Right kidney (tissue), 9 donors: ENCODE measurements around the gene GYPE.
"Not testable (repeated sequence)": the region's sequence is repeated elsewhere in the genome, so short reads cannot be mapped to it uniquely, and the experiment has no call there.

Source experiments
- DNase-seq: peaks from one replicate; pipeline ENCODE4 v3.0.0-alpha.2; 2016
- long read RNA-seq, 8 donors: transcript quantifications; one replicate each; lab custom pipeline, GENCODE V29; 2026

GYPE gene
- long read RNA-seq, donor 1 = 0 reads
- long read RNA-seq, donor 2 = 0 reads
- long read RNA-seq, donor 3 = 0 reads
- long read RNA-seq, donor 4 = 0 reads
- long read RNA-seq, donor 5 = 0 reads
- long read RNA-seq, donor 6 = 0 reads
- long read RNA-seq, donor 7 = 0 reads
- long read RNA-seq, donor 8, partial matches to known transcripts = 0 of 1 reads
- long read RNA-seq, donor 8, other reads (novel, unspliced or antisense) = 0 of 1 reads

DNA sequence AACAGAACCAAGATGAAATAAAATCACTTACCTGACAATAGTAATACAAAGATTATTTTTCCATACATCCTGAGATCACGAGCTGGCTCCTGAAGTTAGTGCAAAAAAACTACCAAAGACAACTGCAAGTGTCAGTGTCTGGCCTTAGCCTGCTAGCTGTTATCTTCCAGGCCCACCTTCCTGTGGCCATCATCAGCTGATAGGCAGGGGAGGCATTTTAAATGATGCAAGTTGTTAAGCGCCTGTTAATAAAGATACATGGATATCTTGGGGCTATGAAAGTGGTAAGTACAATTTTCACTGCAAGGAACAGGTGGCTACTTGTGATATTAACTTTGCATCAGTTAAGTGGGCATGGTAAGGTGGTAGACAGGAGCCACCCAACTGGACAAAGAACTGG is at the start of gene GYPE:
Gene GYPE, minus strand, starts transcription at position 120 of the 400 bp plus-strand sequence. Its CDS starts 52 bp downstream, at position 68.
- not testable (repeated sequence) for DNase-seq

DNA sequence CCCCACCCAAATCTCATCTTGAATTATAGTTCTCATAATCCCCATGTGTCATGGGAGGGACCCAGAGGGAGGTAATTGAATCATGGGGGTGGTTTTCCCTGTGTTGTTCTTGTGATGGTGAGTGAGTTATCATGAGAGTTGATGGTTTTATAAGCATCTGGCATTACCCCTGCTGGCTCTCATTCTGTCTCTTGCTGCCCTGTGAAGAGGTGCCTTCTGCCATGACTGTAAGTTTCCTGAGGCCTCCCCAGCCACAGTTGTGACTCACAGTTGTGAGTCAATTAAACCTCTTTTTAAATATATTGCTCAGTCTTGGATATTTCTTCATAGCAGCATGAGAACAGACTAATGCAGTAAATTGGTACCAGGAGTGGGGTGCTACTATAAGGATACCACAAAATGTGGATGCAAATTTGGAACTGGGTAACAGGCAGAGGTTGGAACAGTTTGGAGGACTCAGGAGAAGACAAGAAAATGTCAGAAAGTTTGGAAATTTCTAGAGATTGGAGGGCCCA is 46.2 kb upstream of the GYPE start:
- DNase-seq = not testable (repeated sequence)

DNA sequence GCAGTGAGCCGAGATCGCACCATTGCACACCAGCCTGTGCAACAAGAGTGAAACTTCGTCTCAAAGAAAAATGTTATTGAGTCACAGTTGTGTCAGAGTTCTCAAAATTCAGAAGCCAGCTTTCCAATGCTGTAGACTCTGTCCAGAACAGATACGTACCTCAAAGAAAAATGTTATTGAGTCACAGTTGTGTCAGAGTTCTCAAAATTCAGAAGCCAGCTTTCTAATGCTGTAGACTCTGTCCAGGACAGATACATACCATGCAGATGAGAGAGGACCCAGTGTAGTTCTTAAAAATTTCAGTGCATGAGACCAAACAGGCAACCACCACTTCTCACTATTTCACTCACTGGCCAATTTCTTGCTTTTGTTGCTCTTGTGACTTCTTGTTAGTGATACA is 45.6 kb upstream of the GYPE start:
- not testable (repeated sequence) for DNase-seq

DNA sequence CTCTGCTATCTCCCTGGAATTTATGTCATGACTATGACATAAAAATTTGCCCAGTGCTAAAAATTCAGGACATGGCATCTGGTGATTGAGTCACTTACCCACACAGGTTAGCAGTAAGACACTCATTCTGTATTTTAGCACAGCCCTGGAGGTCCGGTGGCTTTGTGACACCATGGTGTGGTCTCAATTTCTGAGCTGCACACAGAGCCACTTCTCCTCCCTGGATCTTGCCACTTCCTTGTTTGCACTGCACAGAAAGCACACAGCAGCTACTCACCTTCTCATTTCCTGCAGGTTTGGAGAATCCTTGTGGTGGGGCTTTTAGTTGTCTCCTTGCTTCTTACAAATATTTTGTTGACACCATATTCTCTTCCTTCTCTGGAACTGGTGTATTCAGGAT is 44.8 kb upstream of the GYPE start:
- DNase-seq = not testable (repeated sequence)

DNA sequence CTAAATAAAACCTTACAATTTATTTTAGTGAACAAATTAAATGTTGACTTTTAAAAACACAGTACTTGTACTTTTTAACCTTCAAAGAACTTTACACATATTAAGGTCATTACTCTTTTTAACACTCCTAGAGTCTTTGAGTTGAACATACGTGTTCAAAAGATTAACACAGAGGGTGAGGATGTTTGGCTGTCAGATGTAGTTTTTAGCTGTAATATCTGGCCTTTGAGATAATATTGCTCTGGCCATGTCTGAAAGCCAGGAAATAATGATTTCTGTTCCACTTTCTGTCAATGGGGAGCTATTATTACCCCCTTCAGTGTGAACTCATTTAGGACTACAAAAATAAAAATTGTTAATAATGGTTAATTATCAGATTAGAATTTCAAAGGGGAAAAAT is 42.1 kb upstream of the GYPE start:
- DNase-seq = not testable (repeated sequence)

DNA sequence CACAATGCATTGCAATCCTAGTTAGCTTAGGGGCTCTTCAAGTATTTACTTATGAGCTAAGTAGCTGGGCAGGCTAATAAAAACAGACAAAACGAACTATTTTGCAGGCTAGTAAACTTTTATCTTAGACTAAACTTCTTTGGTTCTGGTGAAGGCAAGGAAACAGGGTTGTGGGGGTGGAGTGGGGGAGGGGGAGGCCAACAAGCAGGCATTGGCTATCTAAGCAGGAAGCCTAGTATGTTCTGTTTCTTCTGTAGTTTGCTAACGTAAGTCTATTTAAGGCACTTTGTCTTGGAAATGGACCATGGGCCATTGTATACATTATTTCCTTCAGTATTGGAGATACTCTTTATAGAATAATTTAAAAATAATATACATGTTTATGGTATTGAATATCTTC is 35.3 kb upstream of the GYPE start:
- DNase-seq = not testable (repeated sequence)

DNA sequence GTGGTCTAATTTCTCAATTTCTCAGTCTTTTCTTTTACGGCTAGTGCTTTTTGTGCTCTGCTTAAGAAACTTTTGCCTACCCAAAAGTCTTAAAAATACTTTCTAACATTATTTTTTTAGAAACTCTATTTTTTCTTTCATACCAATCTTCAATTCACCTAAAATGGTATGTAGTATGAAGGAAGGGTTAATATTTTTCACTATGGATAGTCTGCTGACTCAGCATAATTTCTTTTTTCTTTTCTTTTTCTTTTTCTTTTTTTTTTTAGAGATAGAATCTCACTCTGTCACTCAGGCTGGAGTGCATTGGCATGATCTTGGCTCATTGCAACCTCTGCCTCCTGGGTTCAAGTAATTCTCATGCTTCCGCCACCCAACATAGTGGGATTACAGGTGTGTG is 34.2 kb upstream of the GYPE start:
- DNase-seq = no peak

DNA sequence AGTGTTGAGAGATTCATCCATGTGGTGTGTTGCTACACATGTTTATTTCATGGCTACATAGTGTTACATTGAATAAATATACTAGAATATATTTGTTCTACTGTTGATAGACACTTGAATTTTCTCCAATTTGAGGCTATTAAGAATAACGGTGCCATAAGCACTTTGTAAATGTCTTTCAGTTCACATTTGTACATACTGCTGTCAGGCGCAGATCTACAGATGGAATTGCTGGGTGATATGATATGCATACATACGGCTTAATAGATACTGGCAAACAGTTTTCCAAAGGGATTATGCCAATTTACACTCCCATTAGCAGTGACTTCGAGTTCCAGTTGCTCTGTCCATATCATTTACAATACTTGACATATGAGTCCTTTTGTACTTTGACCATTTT is 33.5 kb upstream of the GYPE start:
- DNase-seq = not testable (repeated sequence)

DNA sequence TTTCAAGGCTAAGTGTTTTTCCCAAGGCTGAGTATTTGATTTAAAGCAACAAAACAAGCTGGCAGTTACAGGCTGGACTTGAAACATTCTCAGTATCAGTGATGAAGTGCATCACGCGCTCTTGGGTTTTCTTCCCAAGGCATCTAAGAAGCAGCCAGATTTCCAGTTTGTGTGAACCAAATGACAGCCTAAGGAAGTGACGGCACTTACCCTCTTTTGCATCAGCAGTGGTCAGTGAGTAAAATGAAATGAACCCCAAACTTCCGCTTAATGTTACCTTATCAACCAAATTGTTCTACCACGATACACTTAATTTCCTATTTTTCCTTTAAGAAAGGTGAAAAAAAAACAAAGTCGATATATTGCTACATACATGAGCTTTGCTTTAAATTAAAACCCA is 15.8 kb upstream of the GYPE start:
- no peak for DNase-seq

DNA sequence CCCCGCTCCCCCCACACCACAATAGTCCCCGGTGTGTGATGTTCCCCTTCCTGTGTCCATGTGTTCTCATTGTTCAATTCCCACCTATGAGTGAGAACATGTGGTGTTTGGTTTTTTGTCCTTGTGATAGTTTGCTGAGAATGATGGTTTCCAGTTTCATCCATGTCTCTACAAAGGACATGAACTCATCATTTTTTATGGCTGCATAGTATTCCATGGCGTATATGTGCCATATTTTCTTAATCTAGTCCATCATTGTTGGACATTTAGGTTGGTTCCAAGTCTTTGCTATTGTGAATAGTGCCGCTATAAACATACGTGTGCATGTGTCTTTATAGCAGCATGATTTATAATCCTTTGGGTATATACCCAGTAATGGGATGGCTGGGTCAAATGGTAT is 11.1 kb upstream of the GYPE start:
- DNase-seq = not testable (repeated sequence)

DNA sequence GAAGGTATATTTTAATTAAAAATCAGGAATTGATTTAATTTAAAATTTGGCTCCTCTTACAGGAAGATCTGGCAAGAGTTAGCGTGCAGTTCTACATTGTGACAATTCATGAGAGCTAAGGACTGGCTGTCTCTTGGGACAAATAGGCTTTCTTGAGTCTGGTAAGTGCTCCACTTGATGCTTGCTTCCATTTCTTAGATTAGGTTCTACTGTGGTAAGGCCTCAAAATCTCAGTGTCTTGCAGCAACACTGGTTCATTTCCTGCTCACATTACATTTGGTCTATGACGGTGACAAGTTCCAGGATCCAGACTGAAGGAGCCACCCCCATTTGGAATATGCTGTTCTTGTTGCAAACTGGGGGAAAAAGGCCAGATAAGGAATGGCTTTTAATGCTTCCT is 7.1 kb upstream of the GYPE start:
- not testable (repeated sequence) for DNase-seq

DNA sequence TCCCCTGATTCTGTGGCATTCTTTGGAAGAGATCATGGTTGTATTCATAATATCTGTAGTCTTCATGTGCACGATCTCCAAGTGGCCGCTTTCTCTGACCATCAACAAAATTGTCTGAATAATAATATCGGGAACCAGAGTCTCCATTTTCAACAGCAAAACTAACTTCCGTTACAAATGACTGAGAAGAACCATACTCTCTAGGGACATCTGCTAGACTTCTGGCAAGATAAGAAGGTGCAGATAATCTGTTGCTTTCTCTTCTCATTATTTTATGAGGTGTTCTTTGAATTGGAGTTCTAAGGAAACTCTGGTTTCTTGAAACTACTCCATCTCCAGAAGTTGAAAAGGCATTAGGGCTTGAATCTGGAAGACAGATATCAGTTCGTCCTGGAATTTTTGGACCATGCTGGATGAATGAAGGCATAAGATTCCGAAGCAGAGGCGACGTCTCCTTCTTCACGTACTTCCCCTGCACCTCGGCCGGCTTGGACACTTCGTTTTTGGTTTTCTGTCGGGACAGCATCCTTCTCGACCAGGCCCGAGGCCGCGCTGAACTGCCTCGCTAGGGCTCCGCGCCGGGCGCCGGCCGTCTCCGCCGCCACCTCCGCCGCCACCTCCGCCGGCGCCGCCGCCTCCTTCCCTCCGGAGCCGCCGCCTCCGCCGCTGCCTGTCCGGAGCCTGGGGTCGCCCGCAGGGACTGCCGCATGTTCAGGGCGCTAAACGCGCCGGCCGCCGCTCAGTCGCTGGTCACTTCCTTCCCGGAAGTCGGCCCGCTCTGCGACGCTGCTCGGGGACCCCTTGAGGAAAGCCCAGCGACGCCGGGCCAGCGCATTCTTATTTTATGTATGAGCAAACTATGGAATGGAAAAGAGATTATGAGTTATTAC is 6.4 kb upstream of the GYPE start:
- peak; percentile 62 for DNase-seq

DNA sequence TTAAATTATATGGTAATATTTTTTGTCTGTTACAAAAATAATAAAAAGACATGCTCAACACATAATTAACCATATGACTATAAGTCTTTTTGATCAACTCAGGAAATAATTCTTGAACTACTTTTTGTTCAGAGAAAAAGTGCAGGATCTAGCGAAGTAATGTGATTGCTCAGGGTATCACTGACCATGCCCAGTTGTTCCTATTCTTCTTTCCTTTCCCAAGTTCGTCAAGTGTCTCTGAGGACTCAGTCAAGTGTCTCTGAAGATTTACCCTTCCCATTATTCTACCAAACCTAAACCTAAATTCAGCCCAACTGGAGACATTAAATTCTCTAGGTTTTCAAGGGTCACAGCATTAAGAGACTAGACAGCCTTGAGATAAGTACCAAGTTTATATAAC is 5.5 kb upstream of the GYPE start:
- not testable (repeated sequence) for DNase-seq

DNA sequence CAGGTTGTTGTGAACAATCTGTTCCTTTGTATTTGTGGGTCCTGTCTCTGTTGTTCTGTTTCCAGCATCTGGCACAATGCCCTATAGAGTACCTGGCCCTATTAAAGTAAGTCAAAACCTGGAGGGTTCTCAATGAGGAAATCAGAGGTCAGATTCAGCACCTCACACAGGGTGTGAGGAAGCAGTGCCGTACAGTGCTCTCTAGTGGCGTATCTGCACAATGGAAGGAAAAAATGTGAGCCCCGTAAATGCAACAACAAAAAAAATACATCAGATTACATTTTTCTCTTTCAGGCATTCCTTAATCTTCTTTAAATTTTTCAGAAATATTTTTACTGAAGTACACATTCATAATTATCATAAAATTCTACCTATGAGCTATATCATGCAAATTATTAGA is 2.5 kb upstream of the GYPE start:
- DNase-seq = not testable (repeated sequence)

DNA sequence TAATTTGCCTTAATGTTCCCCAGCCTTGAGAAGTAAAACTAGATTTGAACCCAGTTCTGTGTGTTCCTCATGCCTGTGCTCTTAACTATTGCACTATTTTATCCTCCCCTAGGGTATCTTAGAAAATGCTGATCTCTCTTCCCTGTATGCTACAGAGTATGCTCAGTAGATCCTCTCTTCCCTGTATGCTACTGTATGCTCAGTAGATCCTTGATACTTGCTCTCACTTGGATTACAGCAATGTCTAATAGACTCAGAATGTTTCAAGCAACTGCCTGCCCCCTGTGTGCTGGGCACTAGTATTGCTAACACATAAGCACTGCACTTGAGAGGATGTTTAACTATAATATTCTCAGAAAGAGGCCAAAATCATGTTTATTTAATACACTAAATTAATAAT is 928 bp downstream of the GYPE start:
- not testable (repeated sequence) for DNase-seq

DNA sequence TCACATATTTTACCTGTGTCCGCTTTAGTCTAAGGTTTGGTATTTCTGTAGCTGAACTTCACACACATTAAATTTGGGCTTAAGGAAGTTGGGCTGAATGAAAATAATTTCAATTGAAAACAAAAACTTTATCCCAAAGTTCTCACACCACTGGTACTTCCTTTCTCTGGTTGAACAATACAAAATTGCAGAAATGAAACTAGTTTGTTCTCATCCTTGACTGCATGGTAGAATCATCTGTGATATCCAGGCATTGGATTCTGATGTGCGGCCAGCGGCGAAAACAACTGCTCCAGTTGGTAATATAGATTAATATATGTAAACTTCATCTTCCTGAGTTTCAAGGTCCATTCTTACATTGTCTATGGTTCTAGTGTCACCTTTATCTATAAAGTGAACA is 15.0 kb downstream of the GYPE start:
- not testable (repeated sequence) for DNase-seq

DNA sequence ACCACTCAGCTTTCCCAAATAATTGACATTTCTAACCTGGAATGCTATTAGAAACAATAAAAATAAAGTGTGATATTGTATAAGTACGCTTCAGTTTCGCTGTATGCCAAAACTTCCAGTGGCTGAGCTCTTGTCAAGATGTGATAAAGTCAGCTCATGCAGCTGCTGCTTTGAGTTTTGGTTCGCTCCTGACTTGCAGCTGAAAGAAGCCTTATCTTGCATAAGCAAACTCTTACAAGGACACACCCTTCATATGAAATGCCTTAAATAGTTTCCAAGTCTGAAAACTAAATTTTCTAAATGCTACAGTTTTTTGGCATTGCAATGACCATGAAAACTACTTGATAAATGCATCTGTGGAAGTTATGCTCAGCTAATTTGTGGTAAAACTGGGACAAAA is 17.2 kb downstream of the GYPE start:
- DNase-seq = not testable (repeated sequence)

DNA sequence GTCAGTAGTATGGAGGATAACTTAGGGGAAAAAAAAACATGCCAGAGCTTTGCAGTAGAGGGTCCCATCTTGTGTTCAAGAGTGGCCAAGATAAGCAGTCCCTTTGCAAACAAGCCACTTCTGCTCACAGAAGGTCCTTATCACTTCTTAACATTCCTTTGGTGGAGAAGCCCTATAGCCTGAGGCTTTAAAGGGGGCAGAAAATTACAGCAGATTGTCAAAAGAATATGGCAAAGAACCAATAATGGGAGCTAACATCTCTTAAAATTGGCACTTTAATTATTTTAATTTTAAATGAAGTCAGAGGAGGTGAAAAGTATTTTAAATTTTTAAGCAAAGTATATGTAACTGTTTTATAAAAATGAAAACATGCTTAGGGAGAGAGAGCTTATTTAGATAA is 20.4 kb downstream of the GYPE start:
- not testable (repeated sequence) for DNase-seq

DNA sequence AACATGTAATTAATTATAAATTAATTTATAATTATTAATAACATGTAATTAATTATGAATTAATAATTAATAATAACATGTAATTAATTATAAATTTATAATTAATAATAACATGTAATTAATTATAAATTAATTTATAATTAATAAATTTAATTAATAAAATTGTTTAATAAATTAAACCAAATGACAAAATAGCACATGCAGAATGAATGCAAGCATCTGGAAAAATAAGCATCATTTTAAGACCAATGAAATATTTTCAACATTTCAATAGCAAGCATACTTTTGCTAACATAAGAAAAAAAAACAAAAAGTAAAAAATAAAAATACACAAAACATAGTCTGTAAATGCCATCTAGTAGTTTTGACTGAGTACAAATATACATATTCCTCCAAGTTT is 21.8 kb downstream of the GYPE start:
- no peak for DNase-seq

DNA sequence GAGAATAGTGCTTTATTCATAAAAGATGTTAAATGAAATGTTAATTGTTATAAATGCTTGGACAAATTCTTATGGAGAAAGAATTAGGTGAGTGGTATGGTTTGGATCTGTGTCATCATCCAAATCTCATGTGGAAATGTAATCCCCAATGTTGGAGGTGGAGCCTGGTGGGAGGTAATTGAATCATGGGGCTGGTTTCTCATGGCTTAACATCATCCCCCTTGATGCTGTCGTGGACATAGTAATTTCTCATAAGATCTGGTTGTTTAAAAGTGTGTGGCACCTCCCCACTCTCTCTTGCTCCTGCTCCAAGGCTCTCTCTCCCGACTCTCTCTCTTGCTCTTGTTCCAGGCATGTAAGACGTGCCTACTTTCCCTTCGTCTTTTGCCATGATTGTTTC is 22.5 kb downstream of the GYPE start:
- no peak for DNase-seq

DNA sequence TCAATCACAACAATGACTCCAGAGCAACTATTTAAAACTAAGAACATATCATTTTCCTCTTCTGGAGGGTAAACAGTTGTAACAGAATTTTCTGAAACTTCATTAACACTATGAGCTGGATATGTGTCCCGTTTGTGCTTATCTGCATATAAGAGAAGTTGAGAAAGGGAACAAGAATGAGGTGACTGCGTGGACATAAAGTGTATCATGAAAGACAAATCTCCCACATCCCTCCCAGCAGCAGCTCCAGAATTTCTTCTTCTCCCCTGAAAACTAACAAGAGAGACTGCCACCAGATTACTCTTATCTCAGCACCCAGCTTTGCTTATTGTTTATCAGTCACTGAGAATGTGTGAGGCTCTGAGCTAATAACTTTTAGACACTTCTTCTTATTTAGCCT is 25.8 kb downstream of the GYPE start:
- not testable (repeated sequence) for DNase-seq

DNA sequence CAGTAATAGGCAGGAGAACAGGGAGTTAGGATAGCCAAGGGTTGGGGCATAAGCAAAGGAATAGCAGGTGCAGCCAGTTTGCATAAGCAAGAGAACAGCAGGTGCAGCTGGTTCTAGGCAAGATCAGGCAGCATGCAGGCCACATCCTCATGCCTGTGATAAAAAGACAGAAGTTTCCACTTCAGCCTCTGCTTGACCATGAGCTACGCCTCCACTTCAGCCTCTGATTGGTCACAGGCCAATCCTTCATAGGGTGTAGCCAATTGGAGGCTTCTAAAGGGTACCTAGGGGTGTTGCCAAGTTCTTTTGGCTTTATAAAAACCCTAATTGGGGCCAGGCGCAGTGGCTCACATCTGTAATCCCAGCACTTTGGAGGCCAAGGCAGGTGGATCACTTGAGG is 30.0 kb downstream of the GYPE start:
- not testable (repeated sequence) for DNase-seq

DNA sequence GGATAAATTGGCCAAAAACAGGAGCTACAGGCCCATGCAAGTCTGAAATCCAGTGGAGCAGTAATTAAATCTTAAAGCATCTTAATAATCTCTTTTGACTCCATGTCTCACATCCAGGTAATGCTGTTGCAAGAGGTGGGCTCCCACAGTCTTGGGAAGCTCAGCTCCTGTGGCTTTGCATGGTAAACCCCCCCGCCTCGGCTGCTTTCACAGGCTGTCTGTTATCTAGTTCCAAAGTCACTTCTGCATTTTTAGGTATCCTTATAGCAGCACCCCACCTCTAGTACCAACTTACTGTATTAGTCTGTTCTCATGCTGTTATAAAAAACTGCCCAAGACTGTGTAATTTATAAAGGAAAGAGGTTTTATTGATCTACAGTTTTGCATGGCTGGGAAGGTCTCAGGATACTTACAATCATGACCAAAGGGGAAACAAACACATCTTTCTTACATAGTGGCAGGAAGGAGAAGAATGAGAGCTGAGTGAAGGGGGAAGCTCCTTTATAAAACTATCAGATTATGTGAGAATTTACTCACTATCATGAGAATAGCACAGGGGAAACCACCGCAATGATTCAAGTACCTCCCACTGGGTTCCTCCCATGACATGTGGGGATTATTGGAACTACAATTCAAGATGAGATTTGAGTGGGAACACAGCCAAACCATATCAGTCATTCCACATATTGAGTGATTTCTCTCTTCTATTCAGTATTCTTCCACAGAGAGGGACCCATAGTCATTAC is 34.7 kb downstream of the GYPE start:
- DNase-seq = not testable (repeated sequence)
